Immature natural killer cell (primary cell): ENCODE measurements around the gene FTCD. TPM values are rescaled to one million over a fixed set of nuclear protein-coding genes. Genes with fewer than 3 reads are reported as not detected.
A peak's percentile ranks its signal among the peaks of the same experiment; 100 is the strongest.
"Not testable (repeated sequence)": the region's sequence is repeated elsewhere in the genome, so short reads cannot be mapped to it uniquely, and the experiment has no call there.

Experiments used
- DNase-seq, 3 donors: peaks; one replicate each; pipeline ENCODE4 v3.0.0; 2022; ENCODE audit warnings: mixed read lengths in 1 of 3
- H3K27ac Mint-ChIP-seq, 6 donors: one replicate each; pipeline ENCODE4 v1.8.0; 2020; ENCODE audit warnings: mixed read lengths in 6 of 6, mild to moderate bottlenecking in 5 of 6, inconsistent platforms in 4 of 6, moderate library complexity in 3 of 6
- H3K27me3 Mint-ChIP-seq, 3 donors: one replicate each; pipeline ENCODE4 v1.8.0; 2020 to 2021; ENCODE audit warnings: low read depth in 3 of 3, mild to moderate bottlenecking in 3 of 3, mixed read lengths in 3 of 3, moderate library complexity in 3 of 3, inconsistent platforms in 1 of 3
- H3K36me3 Mint-ChIP-seq, 3 donors: one replicate each; pipeline ENCODE4 v1.8.0; 2020; ENCODE audit warnings: mixed read lengths in 3 of 3, inconsistent platforms in 2 of 3, mild to moderate bottlenecking in 2 of 3
- H3K4me1 Mint-ChIP-seq, 2 donors: one replicate each; pipeline ENCODE4 v1.8.0; 2020; ENCODE audit warnings: inconsistent platforms in 2 of 2, mild to moderate bottlenecking in 2 of 2, mixed read lengths in 2 of 2, moderate library complexity in 1 of 2
- H3K4me3 Mint-ChIP-seq, 5 donors: one replicate each; pipeline ENCODE4 v1.8.0; 2020; ENCODE audit warnings: mild to moderate bottlenecking in 5 of 5, mixed read lengths in 5 of 5, inconsistent platforms in 3 of 5, moderate library complexity in 3 of 5
- H3K9me3 Mint-ChIP-seq, 6 donors: one replicate each; pipeline ENCODE4 v1.8.0; 2020; ENCODE audit warnings: mild to moderate bottlenecking in 6 of 6, mixed read lengths in 6 of 6, inconsistent platforms in 4 of 6, moderate library complexity in 3 of 6
- polyA plus RNA-seq, 3 donors: library from polyadenylated mRNA; unstranded; fragments of 300-500 nt; fragmentation: Illumina TruSeq; gene quantifications; one replicate each; pipeline ENCODE4 v1.2.3, GENCODE V29; 2021

FTCD gene
- polyA plus RNA-seq, 3 donors from 2014 or later = not detected

DNA sequence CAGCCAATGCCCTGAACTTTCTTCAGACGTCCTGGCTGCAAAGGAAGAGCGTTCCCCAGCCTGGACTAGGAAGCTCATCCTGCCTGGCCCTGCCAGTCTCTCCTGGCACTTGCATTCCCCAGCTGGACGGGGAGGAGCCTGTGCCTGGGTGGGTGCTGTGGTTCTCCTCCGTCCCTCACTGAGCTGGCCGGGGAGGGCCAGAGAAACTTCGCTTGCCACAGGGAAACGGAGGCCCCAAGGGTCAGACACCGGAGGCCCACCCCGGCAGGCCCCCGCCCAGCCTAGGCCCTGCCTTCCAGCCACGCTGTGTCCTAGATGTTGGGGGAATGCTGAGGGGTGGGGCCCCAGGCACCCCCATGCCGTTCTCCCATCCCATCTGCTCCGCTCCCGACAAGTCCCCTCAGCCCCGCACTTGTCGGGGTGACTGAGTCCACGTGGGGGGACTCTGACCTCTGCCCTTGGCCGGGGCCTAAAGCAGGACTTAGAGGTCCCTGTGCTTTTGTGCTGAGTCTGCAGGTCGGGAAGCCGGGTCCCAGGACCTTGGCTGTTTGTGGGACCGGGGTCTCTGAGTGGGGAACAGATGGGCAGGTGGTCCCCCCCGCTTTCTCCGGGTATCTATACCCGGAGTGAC is 4.8 kb downstream of the FTCD start:
- Mint-ChIP-seq H3K4me3 (no peak overlapping the region), H3K36me3 (no peaks in the 10 kb centered on the region), H3K9me3 (no peaks in the 10 kb centered on the region), H3K4me1 (no peaks in the 10 kb centered on the region), H3K27me3 (peaks cover 0 to 6% (median 2%) of the 10 kb centered on the region in 3 donors), H3K27ac (no peak overlapping the region)
- DNase-seq = no peak

DNA sequence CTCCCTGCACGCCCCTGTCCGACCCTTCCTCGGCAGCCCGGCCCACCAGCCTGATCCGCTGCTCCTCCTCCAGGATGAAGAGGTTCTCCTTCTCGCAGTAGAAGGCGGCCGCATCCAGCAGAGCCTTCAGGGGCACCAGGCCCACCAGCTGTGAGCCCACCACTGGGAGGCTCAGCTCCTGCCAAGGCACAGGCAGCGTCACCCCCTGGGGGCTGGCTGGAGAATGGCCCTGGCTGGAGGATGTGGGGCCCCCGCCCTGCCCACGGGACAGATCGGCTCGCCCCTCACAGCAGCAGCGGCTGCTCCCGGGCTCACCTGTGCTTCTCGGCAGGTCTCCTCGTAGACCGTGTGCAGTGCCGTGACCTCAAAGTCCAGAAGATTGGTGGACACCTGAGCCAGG is 5.3 kb downstream of the FTCD start:
- H3K36me3 Mint-ChIP-seq = no peaks in the 10 kb centered on the region
- no peak overlapping the region for H3K27ac Mint-ChIP-seq
- no peaks in the 10 kb centered on the region for H3K9me3 Mint-ChIP-seq
- H3K27me3 Mint-ChIP-seq = peaks cover 0 to 6% (median 2%) of the 10 kb centered on the region in 3 donors
- H3K4me3 Mint-ChIP-seq = no peak overlapping the region
- H3K4me1 Mint-ChIP-seq = no peaks in the 10 kb centered on the region
- no peak for DNase-seq

DNA sequence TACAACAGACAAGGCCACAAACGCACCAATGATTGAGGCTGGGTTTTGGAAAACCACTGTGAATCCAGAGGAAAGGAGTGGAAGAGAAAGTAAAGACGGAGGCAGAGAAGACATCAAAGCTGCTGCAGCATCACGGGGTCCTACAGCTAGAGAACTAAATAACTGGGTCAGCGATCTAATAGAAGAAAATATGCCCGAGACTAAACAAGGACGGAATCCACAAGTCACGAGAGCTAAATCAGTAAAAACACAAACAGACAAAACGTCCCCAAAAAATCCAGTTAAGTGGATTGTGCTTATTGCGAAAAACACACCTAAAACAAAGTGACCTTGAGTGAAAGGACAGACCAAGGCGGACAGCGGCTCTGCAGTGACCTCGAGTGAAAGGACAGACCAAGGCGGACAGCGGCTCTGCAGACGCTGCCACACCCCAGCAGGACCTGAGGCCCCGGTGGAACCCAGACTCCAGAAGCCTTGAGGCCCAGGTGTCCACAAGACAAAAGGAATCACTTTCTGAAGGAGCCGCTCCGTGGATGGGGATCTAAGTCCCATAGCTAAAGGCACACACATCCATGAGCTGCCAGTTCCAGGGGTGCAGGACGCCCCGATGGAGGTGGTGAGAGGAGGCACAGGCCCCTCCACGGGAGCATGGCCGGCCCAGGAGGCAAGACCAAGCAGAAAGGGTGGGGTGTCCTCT is 6.0 kb downstream of the FTCD start:
- Mint-ChIP-seq H3K9me3 (no peaks in the 10 kb centered on the region), H3K4me3 (no peak overlapping the region), H3K27me3 (peaks cover 0 to 7% (median 2%) of the 10 kb centered on the region in 3 donors), H3K27ac (no peak overlapping the region), H3K36me3 (no peaks in the 10 kb centered on the region), H3K4me1 (peaks cover 0 to 1% of the 10 kb centered on the region in 2 donors)
- DNase-seq = no peak

DNA sequence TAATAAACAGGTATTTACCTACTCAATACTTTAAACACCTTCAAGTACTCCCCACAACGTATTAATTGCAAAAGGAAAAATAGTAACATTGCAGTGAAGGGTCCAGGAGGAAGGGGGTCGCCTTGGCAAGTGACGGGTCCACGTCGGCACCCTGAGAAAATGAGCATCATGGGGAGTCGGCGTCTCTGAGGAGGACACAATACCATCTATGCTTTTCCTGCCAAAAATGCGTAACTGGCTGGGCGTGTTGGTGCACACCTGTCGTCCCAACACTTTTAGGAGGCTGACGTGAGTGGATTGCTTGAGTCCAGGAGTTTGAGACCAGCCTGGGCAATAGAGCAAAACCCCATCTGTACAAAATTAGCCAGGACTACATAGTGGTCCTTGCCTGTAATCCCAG is 7.3 kb downstream of the FTCD start:
- Mint-ChIP-seq H3K4me1 (peaks cover 7 to 10% of the 10 kb centered on the region in 2 donors), H3K27ac (no peak overlapping the region), H3K36me3 (no peaks in the 10 kb centered on the region), H3K9me3 (no peaks in the 10 kb centered on the region), H3K4me3 (no peak overlapping the region), H3K27me3 (peaks cover 0 to 10% (median 5%) of the 10 kb centered on the region in 3 donors)
- DNase-seq = no peak

DNA sequence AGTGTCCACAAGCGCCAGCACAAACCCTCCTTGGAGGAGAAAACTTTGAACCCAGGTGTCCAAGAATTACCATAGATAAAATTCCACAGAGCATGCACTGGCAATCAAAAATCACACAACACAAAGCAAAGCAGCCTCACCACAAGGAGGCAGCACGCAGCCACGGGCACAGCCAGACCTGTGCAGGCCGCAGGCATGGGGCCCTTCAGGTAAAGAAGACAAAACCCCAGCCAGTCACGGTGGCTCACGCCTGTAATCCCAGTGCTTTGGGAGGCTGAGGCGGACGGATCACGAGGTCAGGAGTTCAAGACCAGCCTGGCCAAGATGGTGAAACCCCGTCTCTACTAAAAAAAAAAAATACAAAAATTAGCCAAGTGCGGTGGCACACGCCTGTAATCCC is 8.0 kb downstream of the FTCD start:
- not testable (repeated sequence) for H3K4me1 Mint-ChIP-seq, H3K4me3 Mint-ChIP-seq, H3K27ac Mint-ChIP-seq, H3K27me3 Mint-ChIP-seq, H3K36me3 Mint-ChIP-seq, H3K9me3 Mint-ChIP-seq
- DNase-seq = peak in 1 of 3 donors; percentile 40

DNA sequence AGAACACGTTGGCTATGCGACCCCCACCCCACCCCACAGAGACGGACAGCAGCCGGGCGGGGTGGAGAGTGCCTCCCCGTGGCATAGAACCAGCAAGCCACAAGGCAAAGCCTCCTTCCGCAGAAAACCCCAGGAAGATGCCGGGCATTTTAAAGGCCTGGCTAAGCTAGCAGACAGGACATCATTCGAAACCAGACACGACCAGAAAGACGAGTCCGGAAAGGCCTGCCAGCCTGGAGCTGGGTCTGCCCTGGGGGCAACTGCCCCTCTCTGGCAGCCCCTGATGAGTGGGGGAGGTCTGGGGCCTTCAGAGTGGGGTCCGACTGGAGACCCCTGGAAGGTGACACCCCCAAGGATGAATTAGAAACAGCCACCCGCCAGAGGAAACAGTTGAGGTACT is 8.5 kb downstream of the FTCD start:
- no peak overlapping the region for H3K4me3 Mint-ChIP-seq
- peaks cover 0 to 10% (median 5%) of the 10 kb centered on the region in 3 donors for H3K27me3 Mint-ChIP-seq
- no peaks in the 10 kb centered on the region for H3K9me3 Mint-ChIP-seq
- H3K36me3 Mint-ChIP-seq = no peaks in the 10 kb centered on the region
- H3K27ac Mint-ChIP-seq = peak overlapping the region in 1 of 6 donors; percentile 59
- H3K4me1 Mint-ChIP-seq = peaks cover 7 to 10% of the 10 kb centered on the region in 2 donors
- no peak for DNase-seq

DNA sequence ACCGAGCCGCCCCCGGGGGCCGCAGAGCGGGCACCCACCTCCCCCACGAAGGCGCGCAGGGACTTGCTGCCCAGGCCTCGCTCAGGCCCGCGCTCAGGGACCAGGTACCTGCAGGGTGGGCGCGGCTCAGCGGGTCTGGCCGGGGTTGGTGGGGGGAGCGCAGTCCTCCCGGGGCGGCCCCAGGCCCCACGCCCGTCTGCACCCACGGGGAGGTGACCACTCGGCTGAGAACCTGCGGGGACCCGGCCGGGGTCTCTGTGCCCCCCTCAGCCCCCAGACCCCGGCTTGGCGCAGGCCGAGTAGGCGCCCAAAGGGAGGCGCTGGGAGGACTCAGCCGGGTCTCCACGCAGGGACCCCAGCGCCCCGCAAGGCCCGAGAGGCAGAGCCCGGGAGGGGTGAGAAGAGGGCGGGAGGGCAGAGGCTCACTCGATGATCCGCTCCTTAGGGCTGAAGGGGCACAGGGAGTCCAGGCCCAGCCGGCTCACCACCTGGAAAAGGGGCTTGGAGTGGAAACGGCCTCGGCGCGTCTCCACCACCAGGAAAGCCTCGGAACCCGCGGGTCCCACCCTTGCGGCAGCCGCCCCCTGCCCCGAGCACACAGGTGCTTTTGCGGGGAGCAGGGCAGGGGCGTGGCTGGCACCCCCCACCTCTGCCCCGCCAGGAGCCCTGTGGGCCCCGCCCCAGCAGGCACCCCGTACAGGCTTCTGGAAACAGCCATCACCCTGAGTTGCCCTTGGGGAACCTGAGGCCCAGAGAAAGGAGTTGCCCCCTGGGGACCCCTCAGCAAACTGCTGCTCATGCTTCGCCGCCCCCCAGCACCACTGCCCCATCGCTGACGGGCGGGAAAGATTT is 9.3 kb downstream of the FTCD start:
- DNase-seq = no peak
- H3K27ac Mint-ChIP-seq = peak overlapping the region in 2 of 6 donors; percentile 59 to 77
- no peaks in the 10 kb centered on the region for H3K36me3 Mint-ChIP-seq
- H3K27me3 Mint-ChIP-seq = peaks cover 0 to 10% (median 7%) of the 10 kb centered on the region in 3 donors
- no peak overlapping the region for H3K4me3 Mint-ChIP-seq
- no peaks in the 10 kb centered on the region for H3K9me3 Mint-ChIP-seq
- peaks cover 7 to 10% of the 10 kb centered on the region in 2 donors for H3K4me1 Mint-ChIP-seq

DNA sequence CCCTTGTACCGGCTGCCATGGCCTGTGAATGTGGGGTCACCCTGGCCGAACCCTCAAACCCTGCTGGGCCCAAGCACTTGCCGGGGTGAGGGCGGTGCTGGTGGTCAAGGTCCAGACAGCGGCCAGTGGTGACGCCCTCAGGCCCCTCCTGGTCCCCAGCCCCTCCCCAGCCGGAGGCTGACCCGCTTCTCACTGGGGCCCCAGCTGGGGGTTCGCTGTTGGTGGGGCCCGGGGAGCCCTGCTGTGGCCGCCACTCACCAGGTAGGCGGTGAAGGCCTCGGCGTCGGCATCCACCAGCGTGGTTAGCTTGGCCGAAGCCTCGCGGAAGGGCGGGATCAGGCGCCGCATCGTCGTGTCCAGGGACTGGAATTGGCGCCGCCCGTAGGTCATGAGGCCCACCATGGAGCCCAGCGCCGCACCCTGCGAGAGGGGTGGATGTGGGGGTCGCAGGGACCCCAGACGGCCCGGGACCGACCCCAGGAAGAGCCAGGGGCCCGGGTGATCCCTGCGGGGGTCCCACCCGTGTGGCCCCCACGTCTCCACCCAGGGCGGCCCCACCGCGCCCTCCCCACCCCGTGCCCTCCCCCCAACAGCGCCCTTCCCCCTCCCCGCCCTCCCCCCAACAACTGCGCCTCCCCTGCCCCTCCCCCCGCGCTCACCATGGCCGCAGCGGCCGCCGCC is 10.1 kb downstream of the FTCD start:
- Mint-ChIP-seq H3K36me3 (no peaks in the 10 kb centered on the region), H3K9me3 (no peaks in the 10 kb centered on the region), H3K27ac (no peak overlapping the region), H3K4me1 (peaks cover 7 to 10% of the 10 kb centered on the region in 2 donors), H3K4me3 (no peak overlapping the region), H3K27me3 (peaks cover 2 to 8% (median 6%) of the 10 kb centered on the region in 3 donors)
- no peak for DNase-seq

DNA sequence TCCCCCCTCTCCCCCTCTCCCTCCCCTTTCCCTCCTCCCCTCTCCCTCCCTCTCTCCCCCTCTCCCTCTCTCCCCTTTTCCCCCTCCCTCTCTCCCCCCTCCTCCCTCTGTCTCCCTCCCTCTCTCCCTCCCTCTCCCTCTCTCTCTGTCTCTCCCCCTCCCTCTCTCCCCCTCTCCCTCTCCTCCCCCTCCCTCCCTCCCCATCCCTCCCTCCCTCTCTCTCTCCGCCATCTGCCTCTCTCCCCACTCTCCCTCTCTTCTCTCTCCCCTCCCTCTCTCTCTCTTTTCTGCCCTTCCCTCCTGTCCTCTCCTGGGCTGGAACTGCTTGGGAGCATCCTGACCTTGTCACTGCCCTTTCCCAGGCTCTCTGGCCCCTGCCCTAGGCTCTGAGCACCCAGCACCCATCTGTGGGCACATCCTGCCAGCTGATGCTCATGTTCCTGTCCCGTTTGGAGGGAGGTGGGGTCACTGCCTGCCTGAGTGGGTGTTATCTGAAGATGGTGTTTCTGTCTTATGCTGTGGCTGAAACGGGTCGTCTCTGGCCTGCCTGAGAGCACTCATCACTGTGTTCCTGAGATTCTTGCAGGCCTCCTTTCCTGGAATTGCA is 10.8 kb downstream of the FTCD start:
- H3K27ac Mint-ChIP-seq = peak overlapping the region in 3 of 6 donors; percentile 59 to 93 (median 87)
- no peak for DNase-seq

DNA sequence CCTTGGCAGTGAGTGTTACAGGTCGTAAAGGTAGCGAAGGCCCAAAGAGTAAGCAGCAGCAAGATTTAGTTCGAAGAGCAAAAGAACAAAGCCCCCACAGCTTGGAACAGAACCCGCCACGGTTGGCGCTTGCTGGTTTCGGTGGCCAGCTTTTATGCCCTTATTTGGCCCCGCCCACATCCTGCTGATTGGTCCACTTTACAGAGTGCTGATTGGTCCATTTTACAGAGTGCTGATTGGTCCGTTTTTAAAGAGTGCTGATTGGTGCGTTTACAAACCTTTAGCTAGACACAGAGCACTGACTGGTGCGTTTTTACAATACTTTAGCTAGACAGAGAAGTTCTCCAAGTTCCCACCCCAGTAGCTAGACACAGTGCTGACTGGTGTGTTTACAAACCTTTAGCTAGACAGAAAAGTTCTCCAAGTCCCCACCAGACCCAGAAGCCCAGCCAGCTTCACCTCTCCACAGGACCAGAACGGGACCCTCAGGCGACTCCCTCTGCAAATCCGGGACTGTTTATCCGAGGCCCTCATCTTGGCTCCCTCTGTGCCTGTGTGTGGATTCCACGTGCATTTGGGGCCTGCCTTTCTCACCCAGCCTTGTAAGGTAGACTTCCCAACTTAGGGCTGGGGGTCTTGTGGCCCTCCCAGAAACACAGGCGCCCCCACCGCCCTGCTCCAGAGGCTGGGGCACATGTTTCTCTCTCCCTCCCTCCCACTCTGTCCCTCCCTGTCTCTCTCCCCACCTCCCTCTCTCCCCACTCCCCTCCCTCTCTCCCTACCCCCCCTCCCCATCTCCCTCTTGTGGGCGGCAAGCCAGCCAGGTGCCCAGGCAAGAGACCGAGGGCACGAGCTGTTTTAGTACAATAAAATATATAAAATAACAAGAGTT is 12.6 kb downstream of the FTCD start:
- no peak overlapping the region for H3K4me3 Mint-ChIP-seq
- peaks cover 2 to 8% (median 5%) of the 10 kb centered on the region in 3 donors for H3K27me3 Mint-ChIP-seq
- peak in 2 of 3 donors; percentile 10 to 33 for DNase-seq
- peaks cover 7 to 10% of the 10 kb centered on the region in 2 donors for H3K4me1 Mint-ChIP-seq
- H3K36me3 Mint-ChIP-seq = no peaks in the 10 kb centered on the region
- H3K27ac Mint-ChIP-seq = peak overlapping the region in 2 of 6 donors; percentile 24 to 93
- H3K9me3 Mint-ChIP-seq = no peaks in the 10 kb centered on the region

More for the DNA sequence above, 10.8 kb downstream of the FTCD start:
- Mint-ChIP-seq H3K27me3 (peaks cover 2 to 10% (median 5%) of the 10 kb centered on the region in 3 donors), H3K4me3 (peak overlapping the region in 3 of 5 donors; percentile 12 to 49 (median 33)), H3K4me1 (peaks cover 7 to 10% of the 10 kb centered on the region in 2 donors), H3K36me3 (no peaks in the 10 kb centered on the region), H3K9me3 (no peaks in the 10 kb centered on the region)

DNA sequence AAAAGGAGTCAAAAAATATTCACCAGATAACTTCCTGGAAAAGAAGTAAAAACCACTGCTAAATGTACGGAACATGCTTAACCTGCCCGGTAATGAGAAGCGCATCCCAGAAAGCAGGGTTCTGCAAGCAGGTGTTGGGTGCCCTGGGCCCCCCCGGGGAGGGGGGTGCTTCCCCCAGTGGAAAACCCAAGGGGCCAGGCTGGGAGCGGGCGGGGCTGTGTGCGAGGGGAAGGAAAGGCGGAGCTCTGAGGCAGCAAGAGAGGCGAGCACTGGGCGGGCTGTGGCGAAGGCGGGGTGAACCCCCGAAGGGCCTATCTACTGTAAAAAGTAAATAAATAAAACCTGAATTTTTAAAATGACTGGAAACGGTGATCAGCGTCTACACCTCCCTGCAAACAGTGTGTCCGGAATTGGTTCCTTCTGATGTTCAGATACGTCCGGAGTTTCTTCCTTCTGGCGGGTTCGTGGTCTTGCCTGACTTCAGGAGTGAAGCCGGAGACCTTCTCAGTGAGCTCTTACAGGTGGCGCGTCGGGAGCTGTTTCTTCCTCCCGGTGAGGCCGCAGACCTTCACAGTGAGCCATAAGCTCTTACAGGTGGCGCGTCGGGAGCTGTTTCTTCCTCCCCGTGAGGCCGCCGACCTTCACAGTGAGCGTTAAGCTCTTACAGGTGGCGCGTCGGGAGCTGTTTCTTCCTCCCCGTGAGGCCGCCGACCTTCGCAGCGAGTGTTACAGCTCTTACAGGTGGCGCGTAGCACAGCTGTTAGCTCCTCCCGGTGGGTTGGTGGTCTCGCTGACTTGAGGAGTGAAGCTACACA is 13.4 kb downstream of the FTCD start:
- peaks cover 2 to 8% (median 5%) of the 10 kb centered on the region in 3 donors for H3K27me3 Mint-ChIP-seq
- no peaks in the 10 kb centered on the region for H3K9me3 Mint-ChIP-seq
- H3K4me1 Mint-ChIP-seq = peaks cover 7 to 10% of the 10 kb centered on the region in 2 donors
- no peak overlapping the region for H3K4me3 Mint-ChIP-seq
- H3K36me3 Mint-ChIP-seq = no peaks in the 10 kb centered on the region
- no peak overlapping the region for H3K27ac Mint-ChIP-seq
- DNase-seq = no peak
